ENCODE data around the gene ALX4. TPM values are rescaled to one million over a fixed set of nuclear protein-coding genes. Genes with fewer than 3 reads are reported as not detected.

Gene ALX4
- total and polyA plus RNA-seq, 9 of the 15 experiments (the other 6 are each of a cell fraction or from before 2014, with no cell fraction given), result 0.07 to 1.2 (median 0.33) TPM

- in situ Hi-C loops (cut with MboI), result no loop called here
- no peaks in the 10 kb centered on the region for H3K9me1 ChIP-seq (ENCODE audit: control insufficient read depth, insufficient read depth, low read length)
- POLR2A ChIA-PET, result no interaction called here
- CTCF ChIA-PET (ENCODE audit: low intra/inter-chr PET ratio), result no interaction called here
- H3K4me2 ChIP-seq (ENCODE audit: insufficient read depth, low read length), result no peak overlapping the region
- no TSS peak for BruUV-seq (replicated peaks)
- DNase-seq (ENCODE audit: extremely low read depth in 1 of 4, low spot score in 3 of 4) (no peak), FAIRE-seq (no peak), ATAC-seq (no peak)
- H2AFZ ChIP-seq (ENCODE audit: low read depth, low read length), result 0 out of 2 replicates have a peak overlapping the region, but pooled peaks have one; percentile 34
- no peak overlapping the region for H3K4me3 ChIP-seq
- no peak overlapping the region for H3K27ac ChIP-seq (ENCODE audit: extremely low read depth, low read depth, low read length)
- peaks cover 0 to 9% of the 10 kb centered on the region in 2 experiments; a peak in 2 of 5 replicates for H3K27me3 ChIP-seq (ENCODE audit: control insufficient read depth in 2 of 2, insufficient read depth in 2 of 2, low read length in 2 of 2)
- H3K9me3 ChIP-seq (replicated peaks; ENCODE audit: control insufficient read depth, insufficient read depth, low read depth, low read length), result no peaks in the 10 kb centered on the region
- peak overlapping the region in 1 of 2 experiments; percentile 28; a peak in 1 of 4 replicates for H3K9ac ChIP-seq (ENCODE audit: insufficient read depth in 1 of 2, low read depth in 2 of 2, low read length in 2 of 2)
- no peaks in the 10 kb centered on the region for H3K36me3 ChIP-seq (ENCODE audit: control insufficient read depth, insufficient read depth, low read length)
- H3K79me2 ChIP-seq (ENCODE audit: control insufficient read depth, insufficient read depth, low read length), result no peaks in the 10 kb centered on the region
- intact Hi-C loops (cut with micrococcal nuclease), result loop anchor here (10.0 kb wide), 1 partner anchor 142 kb away; no protein-coding TSS in a partner anchor
- H3K4me1 ChIP-seq (replicated peaks in 1 of 2; ENCODE audit: control insufficient read depth in 2 of 2, insufficient read depth in 2 of 2, low read length in 2 of 2), result peaks cover 5 to 20% of the 10 kb centered on the region in 2 experiments; a peak in 4 of 5 replicates
- 50% methylated on average over 5 of the region's 5 CpGs for WGBS (ENCODE audit: insufficient coverage, low coverage, missing lambda C conversion rate)
- H4K20me1 ChIP-seq (replicated peaks; ENCODE audit: control insufficient read depth, insufficient read depth, low read length), result no peaks in the 10 kb centered on the region
- no peak for TF ChIP-seq FUS (optimal IDR thresholded peaks at IDR 0.05; ENCODE audit: low read depth, low read length)
- no peak for TF ChIP-seq KAT8 (IDR thresholded peaks at IDR 0.05; ENCODE audit: low read depth)
- no peak for TF ChIP-seq MCM5 (IDR thresholded peaks at IDR 0.05; ENCODE audit: low read depth)
- TF ChIP-seq ZNF717 (CRISPR knock-in tag; IDR thresholded peaks at IDR 0.05), result no peak
- no peak for TF ChIP-seq NCOA1 (IDR thresholded peaks at IDR 0.05; ENCODE audit: low read depth)
- no peak for TF ChIP-seq CCAR2 (IDR thresholded peaks at IDR 0.05; ENCODE audit: low read depth, low read length)
- TF ChIP-seq ZNF695 (CRISPR knock-in tag; IDR thresholded peaks at IDR 0.05), result no peak
- TF ChIP-seq CHD7 (IDR thresholded peaks at IDR 0.05; ENCODE audit: low read depth, low read length), result no peak
- TF ChIP-seq RHOXF2B (CRISPR knock-in tag; conservative IDR thresholded peaks at IDR 0.05), result no peak
- no peak for TF ChIP-seq NFIC (IDR thresholded peaks at IDR 0.05)
- no peak for TF ChIP-seq SMARCC2 (IDR thresholded peaks at IDR 0.05; ENCODE audit: low read depth)
- no peak for TF ChIP-seq MBD1 (CRISPR knock-in tag; IDR thresholded peaks at IDR 0.05)
Measured at GRCh38 chr11:44282620-44283019, 27.3 kb downstream of the ALX4 start.
